A673 (cell line): ENCODE measurements around the gene PTGIS. TPM values are rescaled to one million over a fixed set of nuclear protein-coding genes. Genes with fewer than 3 reads are reported as not detected.

Experiments used
- BruUV-seq: library from RNA; stranded (reverse); fragments of 400-500 nt; replicated peaks from 2 replicates; lab custom pipeline; 2021; lab: Mats Ljungman, UMichigan
- CTCF ChIA-PET: fragments of 300-600 bp; sonication (Branson Sonifier 250); formaldehyde crosslinking; loops from one replicate; lab custom pipeline; 2022; ENCODE audit warnings: antibody characterized with exemption; lab: Charles Lee
- POLR2A ChIA-PET: fragments of 300-600 bp; sonication (Branson Sonifier 250); formaldehyde crosslinking; loops from one replicate; lab custom pipeline; 2022; ENCODE audit warnings: antibody characterized with exemption; ENCODE audit not compliant: low non-redundant PET; lab: Charles Lee
- DNase-seq: peaks from one replicate; pipeline ENCODE4 v3.0.0-alpha.2; 2015; ENCODE audit warnings: low spot score
- H3K27ac ChIP-seq: fragments of 200-600 bp; sonication (generic); 2 replicates; pipeline ENCODE4 v1.5.1; 2016; ENCODE audit warnings: mixed run types, low read depth, mild to moderate bottlenecking, mixed read lengths, antibody characterized with exemption, low read length; ENCODE audit not compliant: poor library complexity, severe bottlenecking
- H3K27me3 ChIP-seq: fragments of 200-600 bp; sonication (generic); replicated peaks from 2 replicates; pipeline ENCODE4 v1.6.1; 2017; ENCODE audit warnings: mixed run types, low read depth, mild to moderate bottlenecking, mixed read lengths, antibody characterized with exemption, low read length; ENCODE audit not compliant: insufficient read depth, poor library complexity
- H3K36me3 ChIP-seq: fragments of 200-600 bp; sonication (generic); 2 replicates; pipeline ENCODE4 v1.6.1; 2016; ENCODE audit warnings: mixed run types, mild to moderate bottlenecking, mixed read lengths, antibody characterized with exemption, low read length; ENCODE audit not compliant: insufficient read depth, poor library complexity, severe bottlenecking
- H3K4me1 ChIP-seq: fragments of 200-600 bp; sonication (generic); 2 replicates; pipeline ENCODE4 v1.6.1; 2017; ENCODE audit warnings: mixed run types, mild to moderate bottlenecking, mixed read lengths, antibody characterized with exemption, low read length; ENCODE audit not compliant: insufficient read depth, poor library complexity, severe bottlenecking
- H3K4me3 ChIP-seq: fragments of 200-600 bp; sonication (generic); 2 replicates; pipeline ENCODE4 v1.5.1; 2016; ENCODE audit warnings: low read depth, mixed run types, mild to moderate bottlenecking, mixed read lengths, low read length; ENCODE audit not compliant: poor library complexity, severe bottlenecking
- H3K9me3 ChIP-seq: fragments of 200-600 bp; sonication (generic); 2 replicates; pipeline ENCODE4 v1.6.1; 2016; ENCODE audit warnings: mixed run types, low read depth, mild to moderate bottlenecking, mixed read lengths, antibody characterized with exemption, low read length; ENCODE audit not compliant: poor library complexity, severe bottlenecking
- CTCF ChIP-seq: fragments of 300-800, 200-600 bp; sonication (generic); conservative IDR thresholded peaks from 2 replicates; pipeline ENCODE4 v1.5.1; 2017; ENCODE audit warnings: low read depth, mild to moderate bottlenecking, antibody characterized with exemption, low read length, moderate library complexity, mixed read lengths
- EZH2 ChIP-seq: fragments of 200-600 bp; sonication (generic); IDR thresholded peaks from 2 replicates; pipeline ENCODE4 v1.6.1; 2017; ENCODE audit warnings: borderline replicate concordance, low read depth, mild to moderate bottlenecking, mixed read lengths, antibody characterized with exemption, low read length; ENCODE audit not compliant: poor library complexity, severe bottlenecking
- intact Hi-C: fragments of 100-400 bp; cut with micrococcal nuclease; formaldehyde crosslinking; loops from one replicate; pipeline ENCODE4 v1.10.0; 2022; ENCODE audit not compliant: unreplicated experiment
- total RNA-seq: library from RNA; stranded (reverse); gene quantifications from 2 replicates; pipeline ENCODE4 v1.2.3, GENCODE V29; 2021

Gene PTGIS
- total RNA-seq, 1 experiment from 2014 or later: not detected

GRCh38 chr20:49457444-49457843, 110.5 kb downstream of the PTGIS start:
- Histone ChIP-seq H3K4me1 (no peaks in the 10 kb centered on the region), H3K27ac (no peak overlapping the region), H3K36me3 (no peaks in the 10 kb centered on the region), H3K4me3 (no peak overlapping the region), H3K27me3 (peaks cover 49% of the 10 kb centered on the region), H3K9me3 (no peaks in the 10 kb centered on the region)
- no TSS peak for BruUV-seq
- CTCF ChIA-PET: no interaction called here
- DNase-seq: no peak
- POLR2A ChIA-PET: no interaction called here
- intact Hi-C loops: no loop called here
- TF ChIP-seq EZH2: no peak
- TF ChIP-seq CTCF: no peak

GRCh38 chr20:49456646-49457045, 111.3 kb downstream of the PTGIS start:
- H3K27me3 ChIP-seq: peaks cover 48% of the 10 kb centered on the region
- CTCF ChIA-PET: no interaction called here
- no peak overlapping the region for H3K27ac ChIP-seq
- POLR2A ChIA-PET: no interaction called here
- H3K4me1 ChIP-seq: no peaks in the 10 kb centered on the region
- no peak overlapping the region for H3K4me3 ChIP-seq
- H3K9me3 ChIP-seq: no peaks in the 10 kb centered on the region
- intact Hi-C loops: no loop called here
- BruUV-seq: no TSS peak
- no peaks in the 10 kb centered on the region for H3K36me3 ChIP-seq
- TF ChIP-seq EZH2 (no peak), CTCF (no peak)
- no peak for DNase-seq

GRCh38 chr20:49455691-49456090, 112.2 kb downstream of the PTGIS start:
- ChIA-PET CTCF (no interaction called here), POLR2A (no interaction called here)
- Histone ChIP-seq H3K9me3 (no peaks in the 10 kb centered on the region), H3K27me3 (peaks cover 47% of the 10 kb centered on the region), H3K4me1 (no peaks in the 10 kb centered on the region), H3K4me3 (no peak overlapping the region), H3K27ac (no peak overlapping the region), H3K36me3 (no peaks in the 10 kb centered on the region)
- no TSS peak for BruUV-seq
- intact Hi-C loops: no loop called here
- TF ChIP-seq EZH2 (no peak), CTCF (no peak)
- no peak for DNase-seq

Other genes starting within 250 kb of the PTGIS start
- 0.81 TPM in 1 of 2 replicates, not detected in the other for gene KCNB1, start 85.5 kb downstream of the PTGIS start, total RNA-seq
- 60.7 and 78.0 TPM in 2 replicates for gene B4GALT5, start 145.7 kb upstream of the PTGIS start, total RNA-seq
- 9.8 and 10.1 TPM in 2 replicates for gene SLC9A8, start 244.7 kb upstream of the PTGIS start, total RNA-seq